GM12891 (cell line): ENCODE data around the gene COL24A1.
A peak's percentile ranks its signal among the peaks of the same experiment; 100 is the strongest.
"Not testable (repeated sequence)": the region's sequence is repeated elsewhere in the genome, so short reads cannot be mapped to it uniquely, and the experiment has no call there.

Experiments used
- DNase-seq: peaks from one replicate; pipeline ENCODE4 v3.0.0; 2011; ENCODE audit warnings: low spot score; ENCODE audit not compliant: insufficient read length
- FAIRE-seq: peaks from 2 replicates; lab custom pipeline; 2011; peaks lifted over from hg19 to GRCh38; lab: Jason Lieb, UNC
- PAX5 ChIP-seq: IDR thresholded peaks from 2 replicates; pipeline ENCODE4 v1.6.1; 2011; ENCODE audit warnings: low read length, moderate library complexity, mild to moderate bottlenecking; ENCODE audit not compliant: insufficient read depth, severe bottlenecking
- POLR2A ChIP-seq: IDR thresholded peaks from 2 replicates; pipeline ENCODE4 v1.6.1; 2011; ENCODE audit warnings: low read depth, low read length, control low read depth
- POLR2AphosphoS5 ChIP-seq: IDR thresholded peaks from 2 replicates; pipeline ENCODE4 v1.6.1; 2011; ENCODE audit warnings: low read depth, low read length, control low read depth
- POU2F2 ChIP-seq: IDR thresholded peaks from 2 replicates; pipeline ENCODE4 v1.6.1; 2011; ENCODE audit warnings: low read depth, mild to moderate bottlenecking, control low read depth, low read length, moderate library complexity
- SPI1 ChIP-seq: IDR thresholded peaks from 2 replicates; pipeline ENCODE4 v1.6.1; 2011; ENCODE audit warnings: low read depth, low read length, control low read depth
- TAF1 ChIP-seq: IDR thresholded peaks from 2 replicates; pipeline ENCODE4 v1.6.1; 2011; ENCODE audit warnings: low read depth, low read length, control low read depth

The COL24A1 gene

DNA sequence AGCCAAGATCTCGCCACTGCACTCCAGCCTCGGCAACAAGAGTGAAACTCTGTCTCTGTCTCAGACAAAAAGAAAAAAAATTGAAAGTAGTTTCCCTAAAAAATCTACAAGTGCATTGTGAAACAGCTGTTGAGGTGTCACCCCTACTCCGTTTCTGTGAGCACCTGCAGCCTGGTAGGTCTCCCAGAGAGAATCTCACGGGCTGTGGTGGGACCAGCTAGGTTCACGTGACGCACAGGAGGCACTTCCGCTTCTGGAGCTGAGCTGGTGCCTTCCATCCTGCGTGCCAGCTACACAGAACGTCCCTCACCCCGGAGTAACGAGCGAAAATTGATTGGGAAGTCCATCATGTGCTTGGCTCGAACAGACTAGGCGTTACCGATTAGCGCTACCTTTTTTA lies 66.8 kb downstream of the COL24A1 start:
- FAIRE-seq (no peak), DNase-seq (no peak)
- TF ChIP-seq TAF1 (no peak), POLR2A (no peak), PAX5 (no peak), POU2F2 (no peak), SPI1 (no peak), POLR2AphosphoS5 (no peak)

- DNase-seq, result no peak
- peak; percentile 80 for FAIRE-seq
- TF ChIP-seq SPI1 (no peak), POLR2AphosphoS5 (no peak)
Measured at GRCh38 chr1:86085741-86086409, 70.7 kb downstream of the COL24A1 start.

DNA sequence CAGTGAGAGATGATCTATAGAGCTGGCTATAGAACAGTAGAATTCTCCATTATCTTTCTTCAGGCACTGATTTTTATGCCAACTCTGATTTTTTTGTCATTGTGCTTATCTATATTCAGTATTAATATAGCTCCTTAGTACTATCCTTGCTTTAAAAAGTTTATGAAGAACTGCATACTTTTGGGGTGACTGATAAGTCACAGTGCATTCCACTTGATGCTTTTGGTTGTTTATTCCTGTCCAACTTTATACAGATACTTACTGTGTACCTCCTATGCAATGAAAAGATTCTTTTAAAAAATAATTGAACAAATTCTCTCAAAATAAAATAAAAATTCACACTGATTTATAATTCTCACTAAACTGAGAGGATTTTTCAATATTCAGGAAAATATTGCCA lies 71.6 kb downstream of the COL24A1 start:
- FAIRE-seq (no peak), DNase-seq (no peak)
- TF ChIP-seq POLR2AphosphoS5 (no peak), POU2F2 (no peak), POLR2A (no peak), TAF1 (no peak), PAX5 (no peak), SPI1 (no peak)

DNA sequence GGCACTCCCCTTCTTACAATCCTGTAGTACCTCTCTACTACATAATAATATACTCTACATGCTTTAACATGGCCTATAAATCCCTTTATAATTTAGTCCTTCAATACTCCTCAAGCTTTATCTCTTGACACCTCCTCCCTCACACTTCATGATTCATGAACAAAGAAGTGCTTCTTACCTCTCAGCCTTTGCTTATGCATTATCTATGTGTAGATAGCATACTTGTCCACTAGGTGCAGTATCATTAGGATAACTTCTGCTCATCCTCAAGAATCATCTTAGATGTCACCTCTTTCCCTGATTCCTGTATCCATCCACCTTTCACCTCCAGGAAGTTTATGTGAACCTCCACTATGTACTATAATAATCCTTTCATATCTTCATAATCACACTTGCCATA lies 74.4 kb downstream of the COL24A1 start:
- no peak for TF ChIP-seq TAF1
- no peak for TF ChIP-seq POLR2A
- DNase-seq, result no peak
- peak; percentile 41 for FAIRE-seq

DNA sequence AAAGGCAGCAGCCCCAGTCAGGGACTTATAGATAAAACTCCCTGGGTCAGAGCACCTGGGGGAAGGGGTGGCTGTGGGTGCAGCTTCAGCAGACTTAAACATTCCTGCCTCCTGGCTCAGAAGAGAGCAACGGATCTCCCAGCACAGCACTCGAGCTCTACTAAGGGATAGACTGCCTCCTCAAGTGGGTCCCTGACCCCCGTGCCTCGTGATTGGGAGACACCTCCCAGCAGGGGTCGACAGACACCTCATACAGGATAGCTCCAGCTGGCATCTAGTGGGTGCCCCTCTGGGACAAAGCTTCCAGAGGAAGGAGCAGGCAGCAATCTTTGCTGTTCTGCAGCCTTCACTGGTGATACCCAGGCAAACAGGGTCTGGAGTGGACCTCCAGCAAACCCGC lies 84.1 kb downstream of the COL24A1 start:
- DNase-seq, FAIRE-seq: not testable (repeated sequence)

DNA sequence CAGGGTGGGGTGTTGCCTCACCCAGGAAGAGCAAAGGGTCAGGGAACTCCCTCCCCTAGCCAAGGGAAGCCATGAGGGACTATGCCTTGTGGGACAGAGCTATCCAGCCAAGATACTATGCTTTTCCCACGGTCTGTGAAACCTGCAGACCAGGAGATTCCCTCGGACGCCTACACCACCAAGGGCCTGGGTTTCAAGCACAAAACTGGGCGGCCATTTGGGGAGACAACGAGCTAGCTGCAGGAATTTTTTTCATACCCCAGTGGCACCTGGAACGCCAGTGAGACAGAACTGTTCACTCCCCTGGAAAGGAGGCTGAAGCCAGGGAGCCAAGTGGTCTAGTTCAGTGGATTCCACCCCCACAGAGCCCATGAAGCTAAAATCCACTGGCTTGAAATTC lies 84.7 kb downstream of the COL24A1 start:
- DNase-seq, FAIRE-seq: not testable (repeated sequence)

GRCh38 chr1:86069757-86070145 lies 86.8 kb downstream of the COL24A1 start:
- FAIRE-seq (no peak), DNase-seq (no peak)
- TF ChIP-seq TAF1, result no peak
- TF ChIP-seq POLR2A, result no peak
- no peak for TF ChIP-seq POU2F2
- no peak for TF ChIP-seq SPI1
- TF ChIP-seq PAX5, result no peak
- no peak for TF ChIP-seq POLR2AphosphoS5

GRCh38 chr1:86068841-86069756 lies 87.5 kb downstream of the COL24A1 start:
- TF ChIP-seq POLR2AphosphoS5 (no peak), POU2F2 (no peak), TAF1 (no peak), POLR2A (no peak)
- DNase-seq (no peak), FAIRE-seq (no peak)

DNA sequence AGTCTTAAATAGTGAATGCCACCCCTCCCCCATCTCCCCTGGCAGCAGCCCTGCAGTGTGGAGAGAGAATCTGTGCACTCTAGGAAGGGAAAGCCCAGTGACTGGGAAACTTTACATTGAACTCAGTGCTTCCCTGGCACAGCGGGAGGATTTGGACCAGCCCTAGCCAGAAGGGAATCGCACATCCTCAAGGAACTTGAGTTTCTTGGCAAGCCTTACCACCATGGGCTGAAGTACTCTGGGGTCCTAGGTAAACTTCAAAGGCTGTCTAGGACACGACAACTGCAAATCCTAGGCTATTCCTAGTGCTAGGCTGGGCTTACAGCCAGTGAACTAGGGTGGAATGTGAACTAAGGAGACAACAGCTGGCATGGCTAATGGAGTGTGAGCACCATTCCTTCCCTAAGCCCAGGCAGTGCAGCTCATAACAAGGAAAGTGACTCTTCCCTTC lies 88.3 kb downstream of the COL24A1 start:
- no peak for DNase-seq
- no peak for TF ChIP-seq POLR2AphosphoS5
- TF ChIP-seq POLR2A, result no peak
- TF ChIP-seq PAX5, result no peak
- no peak for TF ChIP-seq SPI1
- no peak for TF ChIP-seq TAF1
- TF ChIP-seq POU2F2, result no peak
- FAIRE-seq, result no peak

- FAIRE-seq (no peak), DNase-seq (no peak)
- TF ChIP-seq SPI1, result no peak
- no peak for TF ChIP-seq POLR2A
- TF ChIP-seq TAF1, result no peak
- no peak for TF ChIP-seq POU2F2
- TF ChIP-seq POLR2AphosphoS5, result no peak
- TF ChIP-seq PAX5, result no peak
Measured at GRCh38 chr1:86067626-86068025, 88.9 kb downstream of the COL24A1 start.

DNA sequence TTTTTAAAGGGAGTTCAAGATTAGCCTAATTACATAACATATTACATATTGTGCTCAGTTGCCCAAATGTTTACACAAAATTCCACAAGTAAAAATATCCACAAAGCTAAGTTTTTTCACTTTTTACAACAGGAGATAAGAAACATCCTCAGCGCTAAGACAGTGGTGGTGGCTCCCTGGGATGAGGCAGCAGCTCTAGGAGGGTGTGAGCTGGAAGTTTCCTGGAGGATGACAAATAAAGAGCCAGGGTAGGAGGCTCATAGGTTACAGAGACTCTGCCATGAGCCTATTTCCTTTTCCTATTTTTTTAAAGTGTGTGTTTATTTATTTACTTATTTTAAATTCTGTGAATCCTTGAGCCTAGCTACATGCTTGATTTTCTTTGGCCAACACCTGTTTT lies 91.7 kb downstream of the COL24A1 start:
- FAIRE-seq, result no peak
- TF ChIP-seq TAF1, result no peak
- no peak for TF ChIP-seq POLR2A
- TF ChIP-seq SPI1, result no peak
- no peak for TF ChIP-seq PAX5
- TF ChIP-seq POU2F2, result no peak
- no peak for TF ChIP-seq POLR2AphosphoS5
- no peak for DNase-seq
